ENCODE measurements around the gene MYL12B. TPM values are rescaled to one million over a fixed set of nuclear protein-coding genes. Genes with fewer than 3 reads are reported as not detected.

MYL12B gene
- total RNA-seq, 1 donor from 2014 or later, result 433 TPM

DNA sequence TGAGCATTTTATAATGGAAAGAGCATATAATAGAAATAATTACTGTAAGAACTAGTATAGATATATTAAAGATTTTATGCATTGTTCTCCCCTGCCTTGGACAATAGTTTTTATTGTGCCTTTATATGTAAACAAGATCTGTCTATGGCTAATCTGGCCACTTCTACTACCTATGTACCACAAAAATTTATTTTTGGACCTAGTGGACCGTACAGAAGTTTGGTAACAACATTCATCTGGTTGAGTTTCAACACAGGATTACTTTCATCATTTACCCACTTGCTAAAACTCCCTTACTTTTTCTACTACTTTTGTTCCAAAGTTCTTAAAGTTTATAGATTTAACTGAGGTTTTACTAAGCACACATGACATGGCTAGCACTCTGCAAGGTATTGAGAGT is 28.9 kb upstream of the MYL12B start:
- Histone ChIP-seq H3K36me3 (ENCODE audit: insufficient read depth, low read length) (no peaks in the 10 kb centered on the region), H3K27me3 (ENCODE audit: insufficient read depth, low read length) (no peaks in the 10 kb centered on the region), H3K4me3 (ENCODE audit: insufficient read depth, low read depth, low read length) (no peak overlapping the region), H3K9me3 (ENCODE audit: insufficient read depth, low read depth, low read length) (no peaks in the 10 kb centered on the region), H3K4me1 (ENCODE audit: insufficient read depth, low read length) (no peaks in the 10 kb centered on the region), H3K9ac (ENCODE audit: low read length) (no peak overlapping the region), H4K20me1 (ENCODE audit: insufficient read depth, low read length) (no peaks in the 10 kb centered on the region), H3K79me2 (ENCODE audit: insufficient read depth, low read length) (no peaks in the 10 kb centered on the region), H2AFZ (ENCODE audit: low read depth, low read length) (no peak overlapping the region), H3K4me2 (ENCODE audit: low read length) (no peak overlapping the region), H3K27ac (ENCODE audit: low read depth, low read length) (no peak overlapping the region)
- DNase-seq (ENCODE audit: low read depth), result no peak
- H3K27me3 Mint-ChIP-seq (ENCODE audit: low read depth, unreplicated experiment), result no peaks in the 10 kb centered on the region
- H3K9me3 Mint-ChIP-seq (ENCODE audit: unreplicated experiment), result peaks cover 3% of the 10 kb centered on the region
- no peak overlapping the region for H3K4me3 Mint-ChIP-seq (ENCODE audit: unreplicated experiment)
- no peak for TF ChIP-seq EZH2 (IDR thresholded peaks at IDR 0.05; ENCODE audit: insufficient read depth, low read length)
- no peak for TF ChIP-seq CTCF (IDR thresholded peaks at IDR 0.05; ENCODE audit: insufficient read depth, low read depth, low read length)
- no peaks in the 10 kb centered on the region for H3K36me3 Mint-ChIP-seq (ENCODE audit: low read depth, unreplicated experiment)
- H3K4me1 Mint-ChIP-seq (ENCODE audit: low read depth, unreplicated experiment), result no peaks in the 10 kb centered on the region
- FAIRE-seq, result no peak
- H3K27ac Mint-ChIP-seq (ENCODE audit: unreplicated experiment), result no peak overlapping the region

GRCh38 chr18:3233433-3234168 is 28.3 kb upstream of the MYL12B start:
- Histone ChIP-seq H3K4me2 (ENCODE audit: low read length) (no peak overlapping the region), H4K20me1 (ENCODE audit: insufficient read depth, low read length) (no peaks in the 10 kb centered on the region), H3K79me2 (ENCODE audit: insufficient read depth, low read length) (no peaks in the 10 kb centered on the region), H3K4me3 (ENCODE audit: insufficient read depth, low read depth, low read length) (no peak overlapping the region), H3K36me3 (ENCODE audit: insufficient read depth, low read length) (no peaks in the 10 kb centered on the region), H3K9me3 (ENCODE audit: insufficient read depth, low read depth, low read length) (no peaks in the 10 kb centered on the region), H3K27me3 (ENCODE audit: insufficient read depth, low read length) (no peaks in the 10 kb centered on the region), H3K9ac (ENCODE audit: low read length) (no peak overlapping the region), H2AFZ (ENCODE audit: low read depth, low read length) (no peak overlapping the region), H3K4me1 (ENCODE audit: insufficient read depth, low read length) (no peaks in the 10 kb centered on the region), H3K27ac (ENCODE audit: low read depth, low read length) (no peak overlapping the region)
- H3K4me3 Mint-ChIP-seq (ENCODE audit: unreplicated experiment), result no peak overlapping the region
- DNase-seq (ENCODE audit: low read depth) (no peak), FAIRE-seq (no peak)
- H3K4me1 Mint-ChIP-seq (ENCODE audit: low read depth, unreplicated experiment), result no peaks in the 10 kb centered on the region
- TF ChIP-seq CTCF (IDR thresholded peaks at IDR 0.05; ENCODE audit: insufficient read depth, low read depth, low read length) (no peak), EZH2 (IDR thresholded peaks at IDR 0.05; ENCODE audit: insufficient read depth, low read length) (no peak)
- H3K36me3 Mint-ChIP-seq (ENCODE audit: low read depth, unreplicated experiment), result no peaks in the 10 kb centered on the region
- H3K27me3 Mint-ChIP-seq (ENCODE audit: low read depth, unreplicated experiment), result no peaks in the 10 kb centered on the region
- H3K27ac Mint-ChIP-seq (ENCODE audit: unreplicated experiment), result no peak overlapping the region
- H3K9me3 Mint-ChIP-seq (ENCODE audit: unreplicated experiment), result peaks cover 3% of the 10 kb centered on the region

DNA sequence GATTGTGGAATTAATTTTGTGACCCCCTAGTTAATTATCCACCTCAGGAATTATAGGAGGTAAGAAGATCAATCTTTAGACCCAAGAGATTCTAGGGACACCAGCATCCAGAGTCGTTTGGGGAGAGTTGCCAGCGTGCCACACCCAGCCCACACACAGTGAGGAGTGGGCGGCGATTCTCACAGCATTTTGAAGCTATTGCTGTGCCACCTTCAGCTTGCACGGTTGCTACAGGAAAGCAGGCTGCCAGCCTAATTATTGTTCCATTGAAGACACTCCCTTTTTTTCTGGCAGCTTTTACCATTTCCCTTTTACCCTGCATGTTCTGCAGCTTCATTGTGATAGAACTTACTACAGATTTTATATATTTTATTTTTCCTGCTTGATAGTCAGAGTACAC is 27.5 kb upstream of the MYL12B start:
- TF ChIP-seq CTCF (IDR thresholded peaks at IDR 0.05; ENCODE audit: insufficient read depth, low read depth, low read length), result no peak
- TF ChIP-seq EZH2 (IDR thresholded peaks at IDR 0.05; ENCODE audit: insufficient read depth, low read length), result no peak
- H3K79me2 ChIP-seq (ENCODE audit: insufficient read depth, low read length), result no peaks in the 10 kb centered on the region
- Mint-ChIP-seq H3K27ac (ENCODE audit: unreplicated experiment) (no peak overlapping the region), H3K9me3 (ENCODE audit: unreplicated experiment) (peaks cover 3% of the 10 kb centered on the region), H3K27me3 (ENCODE audit: low read depth, unreplicated experiment) (no peaks in the 10 kb centered on the region), H3K4me1 (ENCODE audit: low read depth, unreplicated experiment) (no peaks in the 10 kb centered on the region), H3K4me3 (ENCODE audit: unreplicated experiment) (no peak overlapping the region), H3K36me3 (ENCODE audit: low read depth, unreplicated experiment) (no peaks in the 10 kb centered on the region)
- H3K27ac ChIP-seq (ENCODE audit: low read depth, low read length), result no peak overlapping the region
- H3K36me3 ChIP-seq (ENCODE audit: insufficient read depth, low read length), result no peaks in the 10 kb centered on the region
- H3K9ac ChIP-seq (ENCODE audit: low read length), result no peak overlapping the region
- no peaks in the 10 kb centered on the region for H3K4me1 ChIP-seq (ENCODE audit: insufficient read depth, low read length)
- no peak overlapping the region for H2AFZ ChIP-seq (ENCODE audit: low read depth, low read length)
- FAIRE-seq, result no peak
- no peak overlapping the region for H3K4me3 ChIP-seq (ENCODE audit: insufficient read depth, low read depth, low read length)
- no peaks in the 10 kb centered on the region for H3K27me3 ChIP-seq (ENCODE audit: insufficient read depth, low read length)
- no peak overlapping the region for H3K4me2 ChIP-seq (ENCODE audit: low read length)
- H4K20me1 ChIP-seq (ENCODE audit: insufficient read depth, low read length), result no peaks in the 10 kb centered on the region
- no peaks in the 10 kb centered on the region for H3K9me3 ChIP-seq (ENCODE audit: insufficient read depth, low read depth, low read length)
- no peak for DNase-seq (ENCODE audit: low read depth)

All from astrocyte (in vitro differentiated cells and primary cell).